Hematopoietic multipotent progenitor cell (in vitro differentiated cells): ENCODE results near the gene FADS2. TPM values are rescaled to one million over a fixed set of nuclear protein-coding genes. Genes with fewer than 3 reads are reported as not detected.

Experiments
- DNase-seq, 3 donors: peaks; one replicate each; pipeline ENCODE4 v3.0.0-alpha.2; 2011 to 2015; ENCODE audit warnings: low read depth in 2 of 3, low spot score in 2 of 3
- total RNA-seq: library from RNA; depleted of rRNA; stranded (reverse); fragments of >200 nt; gene quantifications from one replicate; pipeline ENCODE4 v1.2.3, GENCODE V29; 2012

The FADS2 gene
- total RNA-seq, 1 donor: 110 TPM

- no peak for DNase-seq
Measured at GRCh38 chr11:61817471-61818202, 10.5 kb upstream of the FADS2 start.

GRCh38 chr11:61820174-61820573 is 7.9 kb upstream of the FADS2 start:
- DNase-seq: no peak

GRCh38 chr11:61826930-61827570 is 1.1 kb upstream of the FADS2 start:
- peak in 2 of 3 donors; percentile 81 to 85 for DNase-seq

GRCh38 chr11:61828379-61828628 is 204 bp downstream of the FADS2 start:
- DNase-seq: no peak

GRCh38 chr11:61828629-61829407 is 718 bp downstream of the FADS2 start:
- DNase-seq: peak in 2 of 3 donors; percentile 54 to 63

- no peak for DNase-seq
Measured at GRCh38 chr11:61829806-61830205, 1.7 kb downstream of the FADS2 start.

- DNase-seq: no peak
Measured at GRCh38 chr11:61830237-61831105, 2.4 kb downstream of the FADS2 start.

GRCh38 chr11:61832207-61832606 is 4.1 kb downstream of the FADS2 start:
- no peak for DNase-seq

- DNase-seq: no peak
Measured at GRCh38 chr11:61832754-61833153, 4.7 kb downstream of the FADS2 start.

GRCh38 chr11:61833471-61833870 is 5.4 kb downstream of the FADS2 start:
- DNase-seq: no peak

GRCh38 chr11:61833926-61834277 is 5.8 kb downstream of the FADS2 start:
- no peak for DNase-seq

GRCh38 chr11:61834278-61835048 is 6.4 kb downstream of the FADS2 start:
- DNase-seq: peak in 2 of 3 donors; percentile 96 to 99

GRCh38 chr11:61836193-61836592 is 8.1 kb downstream of the FADS2 start:
- no peak for DNase-seq

- no peak for DNase-seq
Measured at GRCh38 chr11:61837411-61838005, 9.4 kb downstream of the FADS2 start.

- no peak for DNase-seq
Measured at GRCh38 chr11:61838501-61838900, 10.4 kb downstream of the FADS2 start.

GRCh38 chr11:61838921-61839320 is 10.8 kb downstream of the FADS2 start:
- DNase-seq: no peak

GRCh38 chr11:61839742-61840141 is 11.6 kb downstream of the FADS2 start:
- DNase-seq: no peak

- DNase-seq: no peak
Measured at GRCh38 chr11:61840371-61840770, 12.3 kb downstream of the FADS2 start.

- no peak for DNase-seq
Measured at GRCh38 chr11:61841636-61842527, 13.8 kb downstream of the FADS2 start.
